HCT116 (cell line): ENCODE results near the gene SERPIND1.

Experiments used
- POLR2A ChIP-seq: IDR thresholded peaks from 2 replicates; pipeline ENCODE4 v1.7.0; 2011; ENCODE audit warnings: borderline replicate concordance; ENCODE audit not compliant: insufficient read depth, insufficient read length; ENCODE audit errors: extremely low read depth
- ZFX ChIP-seq: fragments of 450-650 bp; IDR thresholded peaks from 2 replicates; pipeline ENCODE4 v1.6.1; 2017
- ZNF274 ChIP-seq: fragments of 200-500 bp; sonication (Bioruptor generic); IDR thresholded peaks from 2 replicates; pipeline ENCODE4 v1.6.1; 2014; ENCODE audit warnings: mild to moderate bottlenecking, low read depth, low read length, inconsistent platforms
- TF ChIP-seq, protein P1 (sequence below): IDR thresholded peaks from 2 replicates; pipeline ENCODE4 v1.6.1; 2012
- TF ChIP-seq, protein P2 (sequence below), 3 experiments: fragments of 200-600 bp in 1 of 3; sonication (generic) in 1 of 3; IDR thresholded peaks in 2 of 3; conservative IDR thresholded peaks in 1 of 3; 2 replicates each; pipeline ENCODE4 v1.5.1; 2012 to 2017; ENCODE audit warnings: low read depth in 2 of 3, low read length in 2 of 3, antibody characterized with exemption in 1 of 3, borderline replicate concordance in 1 of 3, control low read depth in 1 of 3, mild to moderate bottlenecking in 1 of 3, mixed read lengths in 1 of 3, mixed run types in 1 of 3, moderate library complexity in 1 of 3; ENCODE audit not compliant: insufficient read depth in 1 of 3

DNA sequence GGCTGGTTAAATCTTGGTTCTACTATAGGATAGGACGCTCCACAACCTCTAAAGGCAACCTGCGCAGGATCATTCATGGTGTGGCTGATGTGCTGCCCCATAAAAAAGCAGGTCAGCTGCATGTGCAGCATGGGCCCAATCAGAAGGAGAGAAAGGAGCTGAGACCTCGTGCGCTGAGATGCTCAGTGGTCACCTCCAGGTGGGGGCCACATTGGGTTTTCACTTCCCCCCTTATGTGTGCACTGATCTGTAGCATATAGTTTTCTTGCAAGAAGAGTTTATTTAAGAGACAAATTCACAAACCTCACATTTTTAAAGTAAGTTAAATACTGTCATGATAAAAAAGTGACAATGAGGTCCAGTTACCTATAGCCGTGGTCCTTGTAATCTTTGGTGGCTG lies 24.3 kb downstream of the SERPIND1 start:
- no peak for TF ChIP-seq ZFX
- TF ChIP-seq POLR2A = no peak
- TF ChIP-seq, protein P1, sequence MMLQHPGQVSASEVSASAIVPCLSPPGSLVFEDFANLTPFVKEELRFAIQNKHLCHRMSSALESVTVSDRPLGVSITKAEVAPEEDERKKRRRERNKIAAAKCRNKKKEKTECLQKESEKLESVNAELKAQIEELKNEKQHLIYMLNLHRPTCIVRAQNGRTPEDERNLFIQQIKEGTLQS = no peak
- TF ChIP-seq, protein P2, sequence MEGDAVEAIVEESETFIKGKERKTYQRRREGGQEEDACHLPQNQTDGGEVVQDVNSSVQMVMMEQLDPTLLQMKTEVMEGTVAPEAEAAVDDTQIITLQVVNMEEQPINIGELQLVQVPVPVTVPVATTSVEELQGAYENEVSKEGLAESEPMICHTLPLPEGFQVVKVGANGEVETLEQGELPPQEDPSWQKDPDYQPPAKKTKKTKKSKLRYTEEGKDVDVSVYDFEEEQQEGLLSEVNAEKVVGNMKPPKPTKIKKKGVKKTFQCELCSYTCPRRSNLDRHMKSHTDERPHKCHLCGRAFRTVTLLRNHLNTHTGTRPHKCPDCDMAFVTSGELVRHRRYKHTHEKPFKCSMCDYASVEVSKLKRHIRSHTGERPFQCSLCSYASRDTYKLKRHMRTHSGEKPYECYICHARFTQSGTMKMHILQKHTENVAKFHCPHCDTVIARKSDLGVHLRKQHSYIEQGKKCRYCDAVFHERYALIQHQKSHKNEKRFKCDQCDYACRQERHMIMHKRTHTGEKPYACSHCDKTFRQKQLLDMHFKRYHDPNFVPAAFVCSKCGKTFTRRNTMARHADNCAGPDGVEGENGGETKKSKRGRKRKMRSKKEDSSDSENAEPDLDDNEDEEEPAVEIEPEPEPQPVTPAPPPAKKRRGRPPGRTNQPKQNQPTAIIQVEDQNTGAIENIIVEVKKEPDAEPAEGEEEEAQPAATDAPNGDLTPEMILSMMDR (IDR thresholded peaks at IDR 0.05 in 2 of 3, conservative IDR thresholded peaks at IDR 0.05 in 1 of 3; ENCODE audit: borderline replicate concordance in 1 of 3, insufficient read depth in 1 of 3, low read depth in 2 of 3, low read length in 2 of 3) = no peak
- TF ChIP-seq ZNF274 = no peak
